Fibroblast of lung (primary cell): ENCODE results near the gene FKBP2. TPM values are rescaled to one million over a fixed set of nuclear protein-coding genes. Genes with fewer than 3 reads are reported as not detected.

Experiments used
- DNase-seq, 2 donors: peaks; one replicate each; pipeline versions ENCODE4 v3.0.0 to v3.0.0-alpha.2; 2010; ENCODE audit warnings: low read depth in 2 of 2
- H2AFZ ChIP-seq: 2 replicates; pipeline ENCODE4 v1.5.1; 2012; ENCODE audit warnings: low read length, control low read depth, inconsistent platforms
- H3K27ac ChIP-seq: 2 replicates; pipeline ENCODE4 v1.5.1; 2011; ENCODE audit warnings: low read length, control low read depth; ENCODE audit not compliant: insufficient read depth
- H3K27me3 ChIP-seq: 2 replicates; pipeline ENCODE4 v1.5.1; 2011; ENCODE audit warnings: mild to moderate bottlenecking, low read length; ENCODE audit not compliant: control insufficient read depth, insufficient read depth
- H3K36me3 ChIP-seq: 2 replicates; pipeline ENCODE4 v1.5.1; 2011; ENCODE audit warnings: low read length; ENCODE audit not compliant: control insufficient read depth, insufficient read depth
- H3K4me1 ChIP-seq: 2 replicates; pipeline ENCODE4 v1.5.1; 2011; ENCODE audit warnings: low read length; ENCODE audit not compliant: control insufficient read depth, insufficient read depth; ENCODE audit errors: extremely low read depth
- H3K4me2 ChIP-seq: 2 replicates; pipeline ENCODE4 v1.5.1; 2011; ENCODE audit warnings: low read length, control low read depth; ENCODE audit not compliant: insufficient read depth; ENCODE audit errors: extremely low read depth
- H3K4me3 ChIP-seq, 4 experiments: fragments of 200-600 bp in 1 of 4; sonication (generic) in 1 of 4; replicated peaks in 1 of 4; 2 replicates each; pipeline ENCODE4 v1.5.1; 2011 to 2016; ENCODE audit warnings: low read length in 4 of 4, low read depth in 3 of 4, mild to moderate bottlenecking in 3 of 4, control low read depth in 2 of 4, inconsistent platforms in 1 of 4, mixed read lengths in 1 of 4; ENCODE audit not compliant: insufficient read depth in 1 of 4; ENCODE audit errors: control extremely low read depth in 1 of 4
- H3K79me2 ChIP-seq: 2 replicates; pipeline ENCODE4 v1.5.1; 2012; ENCODE audit warnings: mild to moderate bottlenecking, low read length, inconsistent platforms; ENCODE audit not compliant: control insufficient read depth, insufficient read depth
- H3K9ac ChIP-seq: 2 replicates; pipeline ENCODE4 v1.5.1; 2011; ENCODE audit warnings: mild to moderate bottlenecking, low read length, control low read depth; ENCODE audit not compliant: insufficient read depth
- H3K9me3 ChIP-seq: 2 replicates; pipeline ENCODE4 v1.5.1; 2012; ENCODE audit warnings: low read depth, low read length; ENCODE audit not compliant: control insufficient read depth, insufficient read depth
- H4K20me1 ChIP-seq: 2 replicates; pipeline ENCODE4 v1.5.1; 2011; ENCODE audit warnings: low read length; ENCODE audit not compliant: control insufficient read depth, insufficient read depth; ENCODE audit errors: extremely low read depth
- CTCF ChIP-seq, 2 donors: IDR thresholded peaks in 1 of 2; conservative IDR thresholded peaks in 1 of 2; 1 replicate in 1 of 2; 2 replicates in 1 of 2; pipeline ENCODE4 v1.5.1; 2011 to 2012; ENCODE audit warnings: low read length in 2 of 2, control low read depth in 1 of 2, inconsistent platforms in 1 of 2, low read depth in 1 of 2, mild to moderate bottlenecking in 1 of 2
- EZH2 ChIP-seq: IDR thresholded peaks from 2 replicates; pipeline ENCODE4 v1.5.1; 2012; ENCODE audit warnings: low read length, control low read depth, mild to moderate bottlenecking; ENCODE audit errors: missing control alignments
- polyA plus RNA-seq, 2 donors: library from polyadenylated mRNA; depleted of rRNA in 1 of 2; stranded (reverse) in 1 of 2; unstranded in 1 of 2; fragments of >200 nt; gene quantifications; 2 replicates each; pipeline ENCODE4 v1.2.1, GENCODE V29; 2011 to 2012; ENCODE audit warnings: missing spikeins in 1 of 2
- total RNA-seq: library from RNA; depleted of rRNA; stranded (reverse); fragments of >200 nt; gene quantifications from 2 replicates; pipeline ENCODE4 v1.2.1, GENCODE V29; 2014

FKBP2 gene
- total and polyA plus RNA-seq, 2 donors (not counting 1 experiment from before 2014, with no cell fraction given): 34.7 to 62.9 TPM

- Histone ChIP-seq H4K20me1 (no peaks in the 10 kb centered on the region), H3K36me3 (peaks cover 6% of the 10 kb centered on the region), H3K9ac (no peak overlapping the region), H3K4me1 (peaks cover 7% of the 10 kb centered on the region), H3K79me2 (peaks cover 8% of the 10 kb centered on the region), H3K27me3 (no peaks in the 10 kb centered on the region), H3K4me3 (no peak overlapping the region), H2AFZ (no peak overlapping the region), H3K4me2 (no peak overlapping the region), H3K9me3 (no peaks in the 10 kb centered on the region), H3K27ac (no peak overlapping the region)
- no peak for DNase-seq
- TF ChIP-seq EZH2: no peak
- TF ChIP-seq CTCF (conservative IDR thresholded peaks at IDR 0.05 in 1 of 2, IDR thresholded peaks at IDR 0.05 in 1 of 2; ENCODE audit: low read depth in 1 of 2, low read length in 2 of 2): no peak
Measured at GRCh38 chr11:64232182-64232966, 8.5 kb upstream of the FKBP2 start.

GRCh38 chr11:64232967-64233315 lies 8.0 kb upstream of the FKBP2 start:
- H3K9ac ChIP-seq: no peak overlapping the region
- no peak overlapping the region for H3K4me2 ChIP-seq
- peaks cover 7% of the 10 kb centered on the region for H3K36me3 ChIP-seq
- H3K9me3 ChIP-seq: no peaks in the 10 kb centered on the region
- H3K79me2 ChIP-seq: peaks cover 8% of the 10 kb centered on the region
- no peak overlapping the region for H3K4me3 ChIP-seq
- no peak overlapping the region for H2AFZ ChIP-seq
- peaks cover 4% of the 10 kb centered on the region for H3K4me1 ChIP-seq
- H4K20me1 ChIP-seq: no peaks in the 10 kb centered on the region
- H3K27ac ChIP-seq: no peak overlapping the region
- TF ChIP-seq CTCF (conservative IDR thresholded peaks at IDR 0.05 in 1 of 2, IDR thresholded peaks at IDR 0.05 in 1 of 2; ENCODE audit: low read depth in 1 of 2, low read length in 2 of 2): no peak
- no peak for TF ChIP-seq EZH2
- DNase-seq: no peak
- no peaks in the 10 kb centered on the region for H3K27me3 ChIP-seq

GRCh38 chr11:64233913-64234586 lies 6.8 kb upstream of the FKBP2 start, which contains the start of gene VEGFB:
TSS of gene VEGFB (plus strand) at chr11:64234584. CDS start at chr11:64234834, 250 bp downstream.
- no peaks in the 10 kb centered on the region for H4K20me1 ChIP-seq
- H3K36me3 ChIP-seq: peaks cover 13% of the 10 kb centered on the region
- peaks cover 8% of the 10 kb centered on the region for H3K79me2 ChIP-seq
- DNase-seq: peak; percentile 34 to 55
- H3K4me1 ChIP-seq: peaks cover 4% of the 10 kb centered on the region
- no peaks in the 10 kb centered on the region for H3K9me3 ChIP-seq
- peak within 1 kb of the TSS; percentile 96 for H3K4me2 ChIP-seq
- no peak within 1 kb of the TSS for H2AFZ ChIP-seq
- TF ChIP-seq EZH2 (no peak), CTCF (conservative IDR thresholded peaks at IDR 0.05 in 1 of 2, IDR thresholded peaks at IDR 0.05 in 1 of 2; ENCODE audit: low read depth in 1 of 2, low read length in 2 of 2) (no peak)
- peak within 1 kb of the TSS; percentile 58 to 76 (median 70) for H3K4me3 ChIP-seq
- peak within 1 kb of the TSS; percentile 32 for H3K27ac ChIP-seq
- peak within 1 kb of the TSS; percentile 46 for H3K9ac ChIP-seq
- no peaks in the 10 kb centered on the region for H3K27me3 ChIP-seq
